Stimulated activated memory B cell treated with anti-CD40 and anti-IgM and Interleukin-4, amounts not matched to agents 10 μg/mL and 1 μg/mL and 100 μg/mL, for 72 hours (primary cell): Measurements from ENCODE around the gene PIGV.
A peak's percentile ranks its signal among the peaks of the same experiment; 100 is the strongest.

Source experiments
- ATAC-seq: fragments of 150-1000 bp; cut with Tn5 transposase; 2 replicates; pipeline ENCODE4 v1.10.0; 2021
- H3K27ac Mint-ChIP-seq: one replicate; pipeline ENCODE4 v1.8.0; 2022; ENCODE audit warnings: mild to moderate bottlenecking, mixed read lengths
- H3K27me3 Mint-ChIP-seq: one replicate; pipeline ENCODE4 v1.8.0; 2022; ENCODE audit warnings: mixed read lengths
- H3K36me3 Mint-ChIP-seq: one replicate; pipeline ENCODE4 v1.8.0; 2022; ENCODE audit warnings: mixed read lengths
- H3K4me1 Mint-ChIP-seq: one replicate; pipeline ENCODE4 v1.8.0; 2022; ENCODE audit warnings: mixed read lengths
- H3K4me3 Mint-ChIP-seq: one replicate; pipeline ENCODE4 v1.8.0; 2022; ENCODE audit warnings: mild to moderate bottlenecking, moderate library complexity, mixed read lengths
- H3K9me3 Mint-ChIP-seq: one replicate; pipeline ENCODE4 v1.8.0; 2022; ENCODE audit warnings: mixed read lengths

The PIGV gene

DNA sequence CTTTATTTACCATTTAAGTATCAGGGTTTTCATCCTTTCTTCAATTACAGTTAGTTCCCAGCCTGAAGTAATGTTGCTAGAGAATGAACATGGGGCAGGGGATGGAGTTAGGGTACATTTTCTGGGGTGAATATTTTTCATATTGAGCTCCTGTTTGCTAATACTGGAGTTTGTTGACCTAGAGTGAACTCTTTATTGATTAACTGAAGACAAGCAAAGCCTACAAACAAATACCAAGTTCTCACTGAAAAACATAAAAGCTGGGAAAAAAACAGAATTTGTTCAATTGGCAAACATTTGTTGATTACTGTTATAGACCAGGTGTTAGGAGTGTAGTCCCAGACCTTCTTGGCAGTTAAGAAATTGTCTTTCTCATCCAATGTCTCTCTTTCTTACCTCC lies 28.2 kb upstream of the PIGV start:
- ATAC-seq = no peak
- no peaks in the 10 kb centered on the region for H3K27me3 Mint-ChIP-seq
- H3K4me3 Mint-ChIP-seq = no peak overlapping the region
- H3K27ac Mint-ChIP-seq = no peak overlapping the region
- H3K36me3 Mint-ChIP-seq = peaks cover 44% of the 10 kb centered on the region
- no peaks in the 10 kb centered on the region for H3K9me3 Mint-ChIP-seq
- H3K4me1 Mint-ChIP-seq = no peaks in the 10 kb centered on the region

DNA sequence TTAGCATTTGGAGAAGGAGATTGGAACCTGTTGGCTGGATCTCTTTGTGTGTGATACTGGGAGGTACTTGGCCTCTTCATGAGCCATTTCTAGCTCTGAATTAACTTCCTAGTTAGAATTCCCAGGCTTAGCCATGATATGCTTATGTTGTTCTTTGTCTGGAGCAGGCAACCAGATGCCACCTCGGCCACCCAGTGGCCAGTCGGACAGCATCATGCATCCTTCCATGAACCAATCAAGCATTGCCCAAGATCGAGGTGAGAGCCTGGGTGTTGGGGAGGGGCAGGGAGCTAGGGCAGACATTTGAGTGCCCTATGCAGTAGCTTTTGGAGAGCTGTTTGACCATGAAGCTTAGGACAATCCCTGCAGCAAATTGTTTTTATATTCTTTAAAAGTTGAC lies 26.5 kb upstream of the PIGV start:
- no peak overlapping the region for H3K4me3 Mint-ChIP-seq
- H3K27ac Mint-ChIP-seq = no peak overlapping the region
- H3K9me3 Mint-ChIP-seq = no peaks in the 10 kb centered on the region
- H3K27me3 Mint-ChIP-seq = no peaks in the 10 kb centered on the region
- no peaks in the 10 kb centered on the region for H3K4me1 Mint-ChIP-seq
- ATAC-seq = no peak
- H3K36me3 Mint-ChIP-seq = peaks cover 34% of the 10 kb centered on the region

DNA sequence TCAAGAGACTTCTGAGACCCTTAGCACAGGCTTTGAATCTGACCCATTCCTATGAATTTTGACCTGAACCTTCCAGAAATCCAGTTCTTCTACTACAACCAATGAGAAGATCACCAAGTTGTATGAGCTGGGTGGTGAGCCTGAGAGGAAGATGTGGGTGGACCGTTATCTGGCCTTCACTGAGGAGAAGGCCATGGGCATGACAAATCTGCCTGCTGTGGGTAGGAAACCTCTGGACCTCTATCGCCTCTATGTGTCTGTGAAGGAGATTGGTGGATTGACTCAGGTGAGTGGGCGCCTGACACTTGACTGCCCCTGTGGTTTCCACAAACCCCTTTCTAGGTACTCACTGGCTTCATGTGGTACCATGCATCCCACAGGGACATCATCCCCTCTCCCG lies 20.0 kb upstream of the PIGV start:
- no peak overlapping the region for H3K4me3 Mint-ChIP-seq
- H3K4me1 Mint-ChIP-seq = peaks cover 18% of the 10 kb centered on the region
- H3K9me3 Mint-ChIP-seq = no peaks in the 10 kb centered on the region
- no peaks in the 10 kb centered on the region for H3K27me3 Mint-ChIP-seq
- H3K36me3 Mint-ChIP-seq = peaks cover 51% of the 10 kb centered on the region
- peak overlapping the region; percentile 19 for H3K27ac Mint-ChIP-seq
- no peak for ATAC-seq

- Mint-ChIP-seq H3K27me3 (no peaks in the 10 kb centered on the region), H3K27ac (peak overlapping the region; percentile 19), H3K4me3 (no peak overlapping the region), H3K9me3 (no peaks in the 10 kb centered on the region), H3K4me1 (peaks cover 18% of the 10 kb centered on the region), H3K36me3 (peaks cover 56% of the 10 kb centered on the region)
- no peak for ATAC-seq
Observed at GRCh38 chr1:26768755-26769154, 19.0 kb upstream of the PIGV start.

GRCh38 chr1:26771285-26771642 lies 16.5 kb upstream of the PIGV start:
- no peaks in the 10 kb centered on the region for H3K9me3 Mint-ChIP-seq
- H3K36me3 Mint-ChIP-seq = peaks cover 73% of the 10 kb centered on the region
- peak overlapping the region; percentile 36 for H3K27ac Mint-ChIP-seq
- no peak overlapping the region for H3K4me3 Mint-ChIP-seq
- no peaks in the 10 kb centered on the region for H3K27me3 Mint-ChIP-seq
- H3K4me1 Mint-ChIP-seq = peaks cover 18% of the 10 kb centered on the region
- no peak for ATAC-seq

DNA sequence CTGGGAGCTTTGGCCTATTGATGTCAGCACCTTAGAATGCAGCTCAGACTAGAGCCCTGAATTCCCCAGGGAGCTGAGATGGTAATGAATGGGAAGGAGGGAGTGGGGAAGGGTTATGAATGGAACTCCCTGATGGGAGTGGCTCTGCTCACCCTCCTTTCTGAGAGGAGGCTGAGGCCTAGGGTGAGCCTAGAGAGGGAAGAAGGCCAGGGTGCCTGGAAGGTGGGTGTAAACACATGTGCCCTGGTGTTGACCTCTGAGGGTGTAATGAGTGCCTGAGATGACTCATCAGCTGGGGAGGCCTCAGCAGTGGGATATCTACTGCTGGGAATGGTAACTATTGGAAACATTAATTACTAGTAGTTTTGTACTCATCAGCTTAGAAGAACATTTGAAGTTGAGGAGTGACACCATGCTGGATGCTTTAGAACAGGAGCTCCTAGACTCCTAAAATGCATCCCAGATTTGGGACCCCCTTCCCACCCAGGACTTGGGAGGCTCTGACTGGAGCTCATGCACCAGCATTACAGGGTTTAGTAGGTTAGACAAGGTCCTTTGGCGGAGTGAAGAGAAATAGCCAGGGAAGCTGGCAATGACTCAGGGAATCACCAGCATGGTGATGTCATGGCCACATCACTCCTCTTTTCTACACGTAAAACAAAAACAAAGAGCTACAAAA lies 16.0 kb upstream of the PIGV start:
- Mint-ChIP-seq H3K27me3 (no peaks in the 10 kb centered on the region), H3K9me3 (no peaks in the 10 kb centered on the region), H3K36me3 (peaks cover 73% of the 10 kb centered on the region), H3K27ac (peak overlapping the region; percentile 36), H3K4me1 (peaks cover 18% of the 10 kb centered on the region), H3K4me3 (no peak overlapping the region)
- ATAC-seq = peak; percentile 75

DNA sequence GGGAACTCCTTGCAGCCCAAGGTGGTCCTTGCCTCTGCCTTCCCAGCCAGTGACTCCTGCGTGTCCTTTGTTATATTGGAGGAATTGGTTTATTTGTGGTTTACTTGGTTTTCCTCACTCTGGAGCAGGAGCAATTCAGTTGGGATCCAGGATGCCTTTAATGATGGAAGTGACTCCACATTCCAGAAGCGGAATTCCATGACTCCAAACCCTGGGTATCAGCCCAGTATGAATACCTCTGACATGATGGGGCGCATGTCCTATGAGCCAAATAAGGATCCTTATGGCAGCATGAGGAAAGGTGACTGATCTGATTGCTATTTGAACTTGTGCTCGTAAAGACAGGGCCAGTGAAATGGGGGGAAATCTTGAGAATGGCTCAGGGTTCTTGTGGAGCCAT lies 15.1 kb upstream of the PIGV start:
- ATAC-seq = no peak
- Mint-ChIP-seq H3K4me1 (peaks cover 18% of the 10 kb centered on the region), H3K36me3 (peaks cover 70% of the 10 kb centered on the region), H3K27me3 (no peaks in the 10 kb centered on the region), H3K4me3 (no peak overlapping the region), H3K27ac (no peak overlapping the region), H3K9me3 (no peaks in the 10 kb centered on the region)

- H3K9me3 Mint-ChIP-seq = no peaks in the 10 kb centered on the region
- ATAC-seq = no peak
- no peaks in the 10 kb centered on the region for H3K27me3 Mint-ChIP-seq
- peaks cover 26% of the 10 kb centered on the region for H3K4me1 Mint-ChIP-seq
- H3K27ac Mint-ChIP-seq = no peak overlapping the region
- H3K4me3 Mint-ChIP-seq = no peak overlapping the region
- H3K36me3 Mint-ChIP-seq = peaks cover 70% of the 10 kb centered on the region
Observed at GRCh38 chr1:26774462-26774861, 13.3 kb upstream of the PIGV start.

DNA sequence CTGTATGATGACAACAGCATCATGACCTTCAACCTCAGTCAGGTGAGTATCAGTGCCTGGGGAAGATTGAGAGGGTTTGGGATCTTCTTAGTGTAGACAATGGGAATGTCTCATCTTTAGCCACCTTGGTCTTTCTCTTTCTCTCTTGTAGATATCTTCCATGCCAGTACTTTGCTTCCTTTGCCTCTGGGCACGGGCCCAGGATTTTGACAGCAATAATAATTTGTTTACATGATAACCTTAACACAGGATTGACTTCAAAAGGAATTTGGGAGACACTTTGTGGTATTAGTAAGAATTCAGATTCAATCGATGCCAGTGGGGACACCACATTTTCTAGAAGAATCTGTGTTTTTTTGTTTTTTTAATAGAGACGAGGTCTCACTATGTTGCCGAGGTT lies 12.1 kb upstream of the PIGV start:
- ATAC-seq = no peak
- H3K9me3 Mint-ChIP-seq = no peaks in the 10 kb centered on the region
- H3K4me3 Mint-ChIP-seq = no peak overlapping the region
- no peaks in the 10 kb centered on the region for H3K27me3 Mint-ChIP-seq
- H3K36me3 Mint-ChIP-seq = peaks cover 72% of the 10 kb centered on the region
- peaks cover 27% of the 10 kb centered on the region for H3K4me1 Mint-ChIP-seq
- H3K27ac Mint-ChIP-seq = no peak overlapping the region

DNA sequence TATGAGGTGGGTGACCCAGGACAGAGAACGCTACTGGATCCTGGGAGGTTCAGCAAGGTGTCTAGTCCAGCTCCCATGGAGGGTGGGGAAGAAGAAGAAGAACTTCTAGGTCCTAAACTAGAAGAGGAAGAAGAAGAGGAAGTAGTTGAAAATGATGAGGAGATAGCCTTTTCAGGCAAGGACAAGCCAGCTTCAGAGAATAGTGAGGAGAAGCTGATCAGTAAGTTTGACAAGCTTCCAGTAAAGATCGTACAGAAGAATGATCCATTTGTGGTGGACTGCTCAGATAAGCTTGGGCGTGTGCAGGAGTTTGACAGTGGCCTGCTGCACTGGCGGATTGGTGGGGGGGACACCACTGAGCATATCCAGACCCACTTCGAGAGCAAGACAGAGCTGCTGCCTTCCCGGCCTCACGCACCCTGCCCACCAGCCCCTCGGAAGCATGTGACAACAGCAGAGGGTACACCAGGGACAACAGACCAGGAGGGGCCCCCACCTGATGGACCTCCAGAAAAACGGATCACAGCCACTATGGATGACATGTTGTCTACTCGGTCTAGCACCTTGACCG lies 8.6 kb upstream of the PIGV start:
- peaks cover 58% of the 10 kb centered on the region for H3K36me3 Mint-ChIP-seq
- H3K9me3 Mint-ChIP-seq = no peaks in the 10 kb centered on the region
- peak overlapping the region; percentile 30 for H3K27ac Mint-ChIP-seq
- no peak overlapping the region for H3K4me3 Mint-ChIP-seq
- H3K4me1 Mint-ChIP-seq = peaks cover 33% of the 10 kb centered on the region
- H3K27me3 Mint-ChIP-seq = no peaks in the 10 kb centered on the region
- no peak for ATAC-seq

- Mint-ChIP-seq H3K27ac (no peak overlapping the region), H3K4me3 (no peak overlapping the region), H3K4me1 (peaks cover 43% of the 10 kb centered on the region), H3K9me3 (no peaks in the 10 kb centered on the region), H3K27me3 (no peaks in the 10 kb centered on the region), H3K36me3 (peaks cover 45% of the 10 kb centered on the region)
- no peak for ATAC-seq
Observed at GRCh38 chr1:26780344-26780957, 7.3 kb upstream of the PIGV start.

GRCh38 chr1:26781206-26781825 lies 6.4 kb upstream of the PIGV start:
- Mint-ChIP-seq H3K4me1 (peaks cover 52% of the 10 kb centered on the region), H3K27me3 (no peaks in the 10 kb centered on the region)

DNA sequence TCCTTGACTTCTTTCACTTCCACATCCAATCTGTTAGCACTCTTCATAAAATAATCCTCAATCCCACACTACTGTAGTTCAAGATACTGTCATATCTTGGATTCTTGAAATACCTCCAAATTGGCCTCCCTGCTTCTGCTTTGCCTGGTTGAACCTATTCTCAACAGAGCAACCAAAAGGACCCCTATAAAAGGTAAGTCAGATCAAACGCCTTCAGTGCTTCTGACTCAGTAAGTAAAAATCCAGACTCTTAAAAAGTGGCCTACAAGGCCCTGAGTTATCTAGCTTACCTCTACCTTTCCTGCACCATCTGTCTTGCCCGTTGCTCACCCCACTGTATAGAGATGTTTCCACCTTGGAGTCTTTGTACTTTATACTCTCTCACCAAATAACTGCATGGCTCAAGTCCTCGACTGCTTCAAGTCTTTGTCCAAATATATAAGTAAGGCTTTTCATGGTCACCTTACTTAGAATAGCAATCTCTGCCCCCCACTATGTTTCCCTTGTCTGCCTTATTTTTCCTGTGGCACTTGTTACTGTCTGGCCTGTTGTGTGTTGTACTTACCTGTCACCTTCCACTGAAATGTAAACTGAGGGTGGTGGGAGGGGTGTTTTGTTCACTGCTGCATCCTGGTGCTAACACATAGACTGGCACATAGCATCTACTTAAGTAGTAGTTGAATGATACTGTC lies 5.1 kb upstream of the PIGV start:
- Mint-ChIP-seq H3K9me3 (no peaks in the 10 kb centered on the region), H3K36me3 (peaks cover 41% of the 10 kb centered on the region), H3K27ac (peak overlapping the region; percentile 1), H3K4me3 (no peak overlapping the region), H3K27me3 (no peaks in the 10 kb centered on the region), H3K4me1 (peaks cover 64% of the 10 kb centered on the region)
- ATAC-seq = no peak

More at GRCh38 chr1:26781206-26781825, 6.4 kb upstream of the PIGV start:
- H3K9me3 Mint-ChIP-seq = no peaks in the 10 kb centered on the region
- H3K4me3 Mint-ChIP-seq = no peak overlapping the region
- H3K27ac Mint-ChIP-seq = peak overlapping the region; percentile 40
- H3K36me3 Mint-ChIP-seq = peaks cover 41% of the 10 kb centered on the region
- no peak for ATAC-seq

DNA sequence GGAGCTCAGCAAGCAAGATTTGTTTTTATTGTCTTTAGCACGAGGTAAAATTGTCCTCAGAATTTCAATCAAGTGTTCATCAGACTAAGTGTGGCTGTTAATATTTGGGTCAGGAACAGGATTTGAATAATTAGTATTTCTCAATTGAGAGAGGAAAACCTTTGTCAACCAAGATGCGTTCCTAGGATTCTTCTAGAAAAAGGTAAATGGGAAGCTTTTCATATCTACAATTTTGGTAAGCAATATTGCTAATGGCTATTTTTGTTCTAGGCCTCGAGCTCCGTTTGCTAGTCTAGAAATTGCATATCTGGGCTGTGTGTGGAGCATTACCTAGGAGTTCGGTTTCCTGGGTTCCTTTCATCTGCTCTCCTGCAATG lies 4.1 kb upstream of the PIGV start:
- Mint-ChIP-seq H3K36me3 (peaks cover 32% of the 10 kb centered on the region), H3K27ac (no peak overlapping the region), H3K4me1 (peaks cover 63% of the 10 kb centered on the region), H3K27me3 (no peaks in the 10 kb centered on the region), H3K4me3 (no peak overlapping the region), H3K9me3 (no peaks in the 10 kb centered on the region)
- no peak for ATAC-seq

DNA sequence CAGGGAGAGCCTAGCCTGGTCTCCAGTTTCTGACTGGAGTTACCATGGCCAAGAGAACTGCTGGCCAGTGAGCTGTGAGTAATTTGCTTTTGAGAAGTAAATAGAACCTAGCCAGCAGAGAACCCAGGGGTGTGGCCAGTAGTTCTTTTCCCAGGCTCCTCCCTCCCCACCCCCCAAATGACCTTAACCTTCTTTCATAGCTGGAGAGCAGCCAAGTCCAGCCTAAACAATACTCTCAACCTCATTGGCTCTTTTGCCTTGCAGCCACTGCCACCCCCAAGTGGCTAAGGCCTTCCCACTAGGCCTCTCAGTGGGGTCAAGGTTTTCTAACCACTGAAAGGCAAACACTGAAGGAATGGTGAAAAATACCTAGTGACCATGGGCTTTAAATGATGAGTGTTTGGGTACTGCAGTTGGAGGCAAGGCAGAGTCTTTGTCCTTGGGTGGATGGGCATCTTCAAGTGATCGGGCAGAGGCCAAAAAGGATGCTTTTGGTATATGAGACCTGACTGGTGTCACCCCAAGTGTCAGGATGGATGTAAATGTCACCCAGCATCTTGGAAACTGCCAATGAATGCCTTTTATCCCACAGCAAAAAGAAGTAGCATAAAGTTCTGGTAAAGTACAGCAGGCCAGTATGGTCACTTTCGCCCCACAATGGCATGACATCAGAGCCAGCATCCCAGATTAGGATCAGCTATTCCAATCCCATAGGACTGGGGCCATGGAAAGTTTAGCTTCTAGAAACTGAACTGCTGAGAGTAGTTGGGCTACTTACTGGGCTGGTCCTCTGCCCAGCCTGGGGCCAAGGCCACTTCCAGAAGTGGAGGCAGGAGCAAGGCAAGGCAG lies 3.5 kb upstream of the PIGV start:
- Mint-ChIP-seq H3K36me3 (peaks cover 25% of the 10 kb centered on the region), H3K27me3 (no peaks in the 10 kb centered on the region), H3K9me3 (no peaks in the 10 kb centered on the region), H3K27ac (no peak overlapping the region), H3K4me3 (no peak overlapping the region), H3K4me1 (peaks cover 63% of the 10 kb centered on the region)
- ATAC-seq = no peak
